Stomach (tissue), 4 donors: Measurements from ENCODE around the gene MYO9A.

Experiments
- CTCF ChIP-seq, 7 experiments: fragments of 450-650 bp in 4 of 7; fragments of 200-600 bp in 3 of 7; sonication (generic) in 3 of 7; IDR thresholded peaks; one replicate each; pipeline ENCODE4 v1.5.1; 2016 to 2019; ENCODE audit warnings: antibody characterized with exemption in 7 of 7, control low read depth in 2 of 7, mild to moderate bottlenecking in 1 of 7
- EP300 ChIP-seq: sonication (generic); formaldehyde crosslinking; IDR thresholded peaks from one replicate; pipeline ENCODE4 v1.6.1; 2017; ENCODE audit warnings: antibody characterized with exemption
- POLR2A ChIP-seq, 4 donors: fragments of 450-650 bp; IDR thresholded peaks; one replicate each; pipeline ENCODE4 v1.6.1; 2016; ENCODE audit warnings: antibody characterized with exemption in 4 of 4, control low read depth in 2 of 4, mild to moderate bottlenecking in 1 of 4, moderate library complexity in 1 of 4
- POLR2AphosphoS5 ChIP-seq, 3 donors: sonication (generic); formaldehyde crosslinking; IDR thresholded peaks; one replicate each; pipeline ENCODE4 v1.6.1; 2016; ENCODE audit warnings: antibody characterized with exemption in 3 of 3

GRCh38 chr15:71804226-71804625, 313.7 kb downstream of the MYO9A start:
- TF ChIP-seq POLR2A (IDR thresholded peaks at IDR 0.05) (no peak), CTCF (IDR thresholded peaks at IDR 0.05) (no peak), POLR2AphosphoS5 (IDR thresholded peaks at IDR 0.05) (no peak), EP300 (no peak)
